HUES64 (cell line): Measurements from ENCODE around the gene N4BP2L2.

Source experiments
- H3K27ac ChIP-seq: 2 replicates; pipeline ENCODE4 v1.7.0; 2013; ENCODE audit warnings: low read depth, low read length, inconsistent platforms
- H3K27me3 ChIP-seq: 2 replicates; pipeline ENCODE4 v1.6.1; 2013; ENCODE audit warnings: mild to moderate bottlenecking, low read length; ENCODE audit not compliant: insufficient read depth
- H3K36me3 ChIP-seq: 2 replicates; pipeline ENCODE4 v1.6.1; 2013; ENCODE audit warnings: mild to moderate bottlenecking, low read length; ENCODE audit not compliant: insufficient read depth
- H3K4me1 ChIP-seq: 2 replicates; pipeline ENCODE4 v1.6.1; 2013; ENCODE audit warnings: mild to moderate bottlenecking, low read length, moderate library complexity; ENCODE audit not compliant: insufficient read depth
- H3K4me3 ChIP-seq: 2 replicates; pipeline ENCODE4 v1.5.1; 2013; ENCODE audit warnings: mild to moderate bottlenecking, low read length, moderate library complexity
- H3K9ac ChIP-seq: 2 replicates; pipeline ENCODE4 v1.6.1; 2013; ENCODE audit warnings: mild to moderate bottlenecking, low read depth, low read length
- H3K9me3 ChIP-seq: 2 replicates; pipeline ENCODE4 v1.6.1; 2013; ENCODE audit warnings: low read depth, low read length; ENCODE audit not compliant: insufficient read depth
- WGBS: fragments of 150-250, 120-280 bp; methylation state at CpG from one replicate; pipeline ENCODE4 v1.1.7; 2013; ENCODE audit warnings: missing lambda C conversion rate; 5-methylcytosine and 5-hydroxymethylcytosine counted together

Gene N4BP2L2

DNA sequence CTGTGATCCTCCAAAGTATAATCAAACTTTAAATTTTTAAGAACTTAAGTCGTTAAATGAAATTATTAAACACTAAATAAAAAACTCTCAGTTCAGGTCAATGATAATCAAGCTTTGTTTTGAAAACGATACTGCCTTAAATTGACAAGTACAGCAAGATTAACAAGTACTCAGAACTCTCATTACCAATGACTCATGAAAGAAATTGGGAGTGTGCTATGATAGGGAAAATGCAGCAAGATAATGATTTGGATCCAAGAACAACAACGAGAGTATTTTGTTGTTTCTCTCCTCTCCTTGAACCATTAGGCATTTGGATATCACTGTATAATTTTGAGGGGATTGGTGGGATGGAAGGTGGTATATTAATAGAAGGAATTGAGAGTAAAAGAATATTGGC lies 10.2 kb downstream of the N4BP2L2 start:
- Histone ChIP-seq H3K9me3 (no peaks in the 10 kb centered on the region), H3K36me3 (peaks cover 19% of the 10 kb centered on the region; the same call in 1 of the 2 replicates), H3K27ac (no peak overlapping the region), H3K27me3 (no peaks in the 10 kb centered on the region), H3K4me3 (no peak overlapping the region), H3K4me1 (no peaks in the 10 kb centered on the region; the same call in 1 of the 2 replicates), H3K9ac (no peak overlapping the region)
- 94% methylated on average over 3 of the region's 3 CpGs for WGBS

DNA sequence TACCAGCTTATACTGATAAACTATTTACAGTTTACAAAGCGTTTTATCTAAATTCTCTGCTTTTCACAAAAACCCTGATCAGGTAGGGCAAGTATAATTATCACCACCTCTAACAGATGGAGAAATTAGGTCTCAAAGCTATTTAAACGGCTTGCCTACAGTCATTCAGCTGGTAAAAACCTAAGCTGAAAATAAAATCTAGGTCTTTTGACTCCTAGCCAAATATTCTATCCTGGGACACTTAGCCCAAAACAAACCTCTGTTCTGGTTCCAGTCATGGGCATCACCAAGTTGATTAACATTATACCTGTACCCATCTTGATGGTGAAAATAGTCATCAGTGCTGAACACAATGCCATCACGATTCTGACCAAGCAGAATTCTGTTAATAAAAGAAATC lies 11.4 kb downstream of the N4BP2L2 start:
- H3K9me3 ChIP-seq = no peaks in the 10 kb centered on the region
- H3K4me3 ChIP-seq = no peak overlapping the region
- no peaks in the 10 kb centered on the region; the same call in 1 of the 2 replicates for H3K4me1 ChIP-seq
- 84% methylated on average over 3 of the region's 3 CpGs for WGBS
- H3K9ac ChIP-seq = no peak overlapping the region
- H3K36me3 ChIP-seq = peaks cover 22% of the 10 kb centered on the region; the same call in 1 of the 2 replicates
- no peaks in the 10 kb centered on the region for H3K27me3 ChIP-seq
- no peak overlapping the region for H3K27ac ChIP-seq

DNA sequence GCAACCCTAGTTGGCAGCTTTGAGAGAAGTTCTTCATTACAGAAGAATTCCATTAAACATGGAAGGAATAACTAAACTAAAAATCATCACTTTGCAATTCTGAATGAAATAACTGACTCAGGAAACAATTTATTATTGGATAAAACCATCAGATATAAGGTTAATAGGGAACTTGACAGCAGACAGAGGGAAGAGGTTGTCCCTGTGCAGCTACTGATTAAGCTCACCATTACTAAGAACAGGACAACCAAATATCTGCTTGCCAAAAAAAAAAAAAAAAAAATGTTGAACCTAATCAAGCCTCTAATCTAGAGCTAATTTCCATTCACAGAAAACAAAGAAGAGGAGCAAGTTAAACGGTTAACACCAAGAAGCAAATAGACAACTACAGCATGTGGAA lies 12.8 kb downstream of the N4BP2L2 start:
- H3K36me3 ChIP-seq = peaks cover 20% of the 10 kb centered on the region
- H3K27me3 ChIP-seq = no peaks in the 10 kb centered on the region
- H3K9me3 ChIP-seq = no peaks in the 10 kb centered on the region
- no peaks in the 10 kb centered on the region for H3K4me1 ChIP-seq
- H3K4me3 ChIP-seq = no peak overlapping the region
- no peak overlapping the region for H3K27ac ChIP-seq
- H3K9ac ChIP-seq = no peak overlapping the region
- WGBS = no CpG with 5 or more reads among the region's 1 CpG

DNA sequence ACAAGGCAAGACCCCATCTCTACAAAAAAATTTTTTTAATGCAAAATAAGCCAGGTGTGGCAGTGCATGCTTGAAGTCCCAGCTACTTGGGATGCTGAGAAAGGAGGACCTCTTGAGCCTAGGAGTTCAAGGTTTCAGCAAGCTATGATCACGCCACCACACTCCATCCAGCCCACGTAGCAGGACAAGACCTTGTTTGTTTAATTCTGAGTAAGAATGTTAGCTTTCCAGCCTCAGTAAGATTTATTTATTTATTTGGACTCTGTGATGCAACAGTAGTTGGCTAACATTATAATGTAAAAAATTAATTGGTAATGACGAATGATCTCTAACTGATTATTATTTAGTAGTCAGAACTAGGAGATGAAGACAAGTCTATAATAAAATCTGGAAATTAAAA lies 23.3 kb downstream of the N4BP2L2 start:
- no peak overlapping the region for H3K27ac ChIP-seq
- peaks cover 46% of the 10 kb centered on the region for H3K36me3 ChIP-seq
- H3K4me3 ChIP-seq = no peak overlapping the region
- H3K9ac ChIP-seq = no peak overlapping the region
- H3K4me1 ChIP-seq = no peaks in the 10 kb centered on the region
- WGBS = 100% methylated on average over 2 of the region's 3 CpGs
- H3K27me3 ChIP-seq = no peaks in the 10 kb centered on the region
- H3K9me3 ChIP-seq = no peaks in the 10 kb centered on the region

DNA sequence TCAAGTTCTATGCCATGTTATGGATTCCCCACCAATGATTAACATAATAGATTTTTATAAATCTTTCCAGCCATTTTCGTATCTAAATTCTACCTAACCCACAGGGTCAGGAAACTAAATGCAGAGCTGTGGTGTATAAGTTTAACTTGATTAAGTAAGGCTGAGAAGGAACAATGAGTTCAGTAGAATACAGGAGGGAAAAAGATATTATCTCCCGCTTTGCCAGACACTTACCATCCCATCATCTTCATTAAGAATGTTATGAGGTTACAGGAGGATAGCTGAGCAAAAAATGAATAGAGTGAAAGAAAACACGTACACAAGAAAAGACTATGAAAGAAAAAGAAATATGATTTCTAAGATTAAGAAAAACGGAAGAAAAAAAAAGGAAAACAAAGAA lies 27.1 kb downstream of the N4BP2L2 start:
- Histone ChIP-seq H3K4me1 (no peaks in the 10 kb centered on the region), H3K27me3 (no peaks in the 10 kb centered on the region), H3K4me3 (no peak overlapping the region), H3K9me3 (no peaks in the 10 kb centered on the region), H3K27ac (no peak overlapping the region), H3K9ac (no peak overlapping the region), H3K36me3 (peaks cover 31% of the 10 kb centered on the region)
- WGBS = 100% methylated on average over 1 of the region's 4 CpGs

DNA sequence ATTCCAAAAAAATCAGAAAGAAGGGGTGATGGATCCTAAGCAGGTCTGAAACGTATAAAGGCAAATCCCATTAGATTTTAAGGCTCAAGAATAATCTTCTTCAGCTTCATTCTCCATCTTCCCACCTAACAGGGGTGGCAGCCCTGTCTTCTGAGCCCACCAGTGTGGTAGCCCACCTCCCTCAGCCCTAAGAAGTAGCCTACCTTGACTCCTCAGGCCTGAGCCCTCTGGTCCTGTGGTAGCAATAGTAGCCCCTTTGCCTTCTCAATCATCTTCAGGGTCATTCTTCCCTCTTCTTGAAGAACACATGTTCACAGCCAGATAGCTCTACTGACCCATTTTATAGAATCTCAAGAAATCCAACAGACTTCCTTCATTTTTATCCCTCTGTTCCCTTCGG lies 33.7 kb downstream of the N4BP2L2 start:
- H3K27ac ChIP-seq = no peak overlapping the region
- no peaks in the 10 kb centered on the region for H3K4me1 ChIP-seq
- no peaks in the 10 kb centered on the region for H3K27me3 ChIP-seq
- H3K36me3 ChIP-seq = peaks cover 20% of the 10 kb centered on the region
- 96% methylated on average over 2 of the region's 2 CpGs for WGBS
- H3K9me3 ChIP-seq = no peaks in the 10 kb centered on the region
- H3K4me3 ChIP-seq = no peak overlapping the region
- no peak overlapping the region for H3K9ac ChIP-seq

DNA sequence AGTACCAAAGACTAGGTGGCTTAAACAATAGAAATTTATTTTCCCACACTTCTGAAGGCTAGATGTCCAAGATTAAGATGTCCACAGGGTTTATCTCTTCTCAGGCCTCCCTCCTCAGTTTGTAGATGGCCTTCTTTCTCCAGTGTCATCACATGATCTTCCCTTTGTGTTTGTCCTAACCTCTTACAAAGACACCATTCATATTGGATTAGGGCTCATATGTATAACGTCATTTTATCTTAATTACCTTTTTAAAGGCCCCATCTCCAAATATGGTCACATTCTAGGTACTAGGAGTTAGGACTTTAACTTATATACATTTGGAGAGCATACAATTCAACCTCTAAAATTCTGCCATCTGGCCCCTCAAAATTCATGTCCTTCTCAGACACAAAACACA lies 34.3 kb downstream of the N4BP2L2 start:
- Histone ChIP-seq H3K27me3 (no peaks in the 10 kb centered on the region), H3K9me3 (no peaks in the 10 kb centered on the region), H3K27ac (no peak overlapping the region), H3K4me3 (no peak overlapping the region), H3K36me3 (peaks cover 19% of the 10 kb centered on the region), H3K4me1 (no peaks in the 10 kb centered on the region), H3K9ac (no peak overlapping the region)
- WGBS = no CpG with 5 or more reads among the region's 1 CpG

DNA sequence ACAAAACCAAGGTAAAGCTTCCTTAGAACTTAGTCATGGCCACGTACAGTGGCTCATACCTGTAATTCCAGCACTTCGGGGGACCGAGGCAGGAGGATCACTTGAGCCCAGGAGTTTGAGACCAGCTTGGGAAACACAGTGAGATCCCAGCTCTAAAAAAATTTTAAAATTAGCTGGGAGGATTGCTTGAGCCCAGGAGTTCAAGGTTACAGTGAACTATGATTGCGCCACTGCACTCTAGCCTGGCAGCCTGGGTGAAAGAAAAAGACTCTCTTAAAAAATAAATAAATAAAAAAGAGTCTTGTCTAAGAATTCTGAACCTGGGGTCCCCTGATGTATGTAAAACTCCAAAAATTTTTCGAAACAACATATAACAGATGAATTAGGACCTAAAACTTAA lies 34.9 kb downstream of the N4BP2L2 start:
- no peaks in the 10 kb centered on the region for H3K27me3 ChIP-seq
- peaks cover 14% of the 10 kb centered on the region for H3K36me3 ChIP-seq
- H3K9ac ChIP-seq = no peak overlapping the region
- WGBS = 94% methylated on average over 4 of the region's 5 CpGs
- H3K4me1 ChIP-seq = no peaks in the 10 kb centered on the region
- no peak overlapping the region for H3K4me3 ChIP-seq
- no peaks in the 10 kb centered on the region for H3K9me3 ChIP-seq
- no peak overlapping the region for H3K27ac ChIP-seq

DNA sequence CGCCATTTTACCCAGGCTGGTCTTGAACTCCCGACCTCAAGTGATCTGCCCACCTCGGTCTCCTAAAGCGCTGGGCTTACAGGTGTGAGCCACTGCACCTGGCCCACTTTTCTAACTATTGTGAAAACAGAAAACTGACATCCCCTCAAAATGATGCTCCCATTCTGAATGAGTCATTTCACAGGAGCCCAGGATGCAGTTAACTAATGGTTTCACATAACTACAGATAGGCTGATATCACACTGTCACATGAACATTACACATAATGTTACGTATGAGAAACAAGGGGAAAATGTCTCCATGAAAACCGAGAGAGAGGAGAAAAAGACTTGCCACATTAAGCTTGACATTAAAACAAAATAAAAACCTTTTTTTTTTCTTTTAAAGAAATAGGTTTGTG lies 37.5 kb downstream of the N4BP2L2 start:
- Histone ChIP-seq H3K27me3 (no peaks in the 10 kb centered on the region), H3K9me3 (no peaks in the 10 kb centered on the region), H3K9ac (no peak overlapping the region), H3K27ac (no peak overlapping the region), H3K4me3 (no peak overlapping the region), H3K4me1 (no peaks in the 10 kb centered on the region), H3K36me3 (peaks cover 4% of the 10 kb centered on the region; the same call in 1 of the 2 replicates)
- 95% methylated on average over 6 of the region's 6 CpGs for WGBS

DNA sequence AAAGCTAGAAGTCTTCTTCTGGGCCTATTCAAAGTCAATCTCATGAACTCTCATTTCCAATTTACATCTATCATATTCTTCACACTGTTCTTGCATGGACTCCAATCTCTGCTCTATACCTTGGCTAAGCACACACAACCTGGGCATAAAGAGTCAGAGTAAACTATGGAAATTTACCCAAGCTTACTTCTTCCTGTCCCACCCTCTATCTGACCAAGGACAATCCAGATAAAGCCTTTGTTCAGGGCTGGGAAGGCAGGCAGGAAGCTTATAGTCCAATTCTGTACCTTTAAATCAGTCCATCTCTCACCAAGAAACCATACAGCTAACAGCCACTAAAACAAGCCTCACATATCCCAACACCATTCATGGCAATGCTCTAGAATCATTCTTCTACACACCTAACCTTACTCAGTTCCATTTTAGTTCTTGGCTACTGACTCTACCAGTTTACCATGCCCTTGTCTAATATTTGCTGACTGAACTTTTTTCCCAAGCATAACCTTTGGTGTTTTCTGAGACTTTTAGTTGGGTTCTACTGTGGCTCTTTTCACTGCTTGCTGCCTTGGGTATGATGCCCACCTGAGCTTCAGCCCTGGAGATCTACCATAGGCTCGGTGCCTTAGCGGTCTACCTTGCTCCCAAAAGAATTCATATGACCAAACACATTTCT lies 38.9 kb downstream of the N4BP2L2 start:
- 94% methylated on average over 2 of the region's 2 CpGs for WGBS
- Histone ChIP-seq H3K9ac (no peak overlapping the region), H3K36me3 (no peaks in the 10 kb centered on the region), H3K4me3 (no peak overlapping the region), H3K27ac (no peak overlapping the region), H3K9me3 (no peaks in the 10 kb centered on the region), H3K27me3 (no peaks in the 10 kb centered on the region), H3K4me1 (no peaks in the 10 kb centered on the region)

DNA sequence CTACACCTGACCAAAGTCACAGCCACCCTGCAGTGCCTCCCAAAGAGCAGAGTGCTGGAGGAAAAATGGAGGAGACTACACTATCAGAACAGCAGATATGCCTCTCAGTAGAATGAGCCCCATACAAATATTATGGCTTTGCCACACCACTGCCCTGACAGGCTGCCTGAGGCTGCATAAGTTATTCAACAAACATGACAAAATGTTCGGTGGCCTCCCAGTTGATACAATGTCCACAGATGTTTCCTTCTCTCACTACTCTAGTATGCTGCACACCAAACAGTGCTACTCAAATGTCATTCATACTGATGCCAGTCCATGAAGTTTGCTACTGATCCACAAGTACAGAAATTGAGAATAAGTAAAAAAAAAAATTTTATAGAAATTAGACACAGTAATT lies 41.0 kb downstream of the N4BP2L2 start:
- no peak overlapping the region for H3K27ac ChIP-seq
- 100% methylated on average over 1 of the region's 1 CpG for WGBS
- H3K4me1 ChIP-seq = no peaks in the 10 kb centered on the region
- H3K9me3 ChIP-seq = no peaks in the 10 kb centered on the region
- no peaks in the 10 kb centered on the region for H3K27me3 ChIP-seq
- H3K9ac ChIP-seq = no peak overlapping the region
- H3K4me3 ChIP-seq = no peak overlapping the region
- H3K36me3 ChIP-seq = no peaks in the 10 kb centered on the region

DNA sequence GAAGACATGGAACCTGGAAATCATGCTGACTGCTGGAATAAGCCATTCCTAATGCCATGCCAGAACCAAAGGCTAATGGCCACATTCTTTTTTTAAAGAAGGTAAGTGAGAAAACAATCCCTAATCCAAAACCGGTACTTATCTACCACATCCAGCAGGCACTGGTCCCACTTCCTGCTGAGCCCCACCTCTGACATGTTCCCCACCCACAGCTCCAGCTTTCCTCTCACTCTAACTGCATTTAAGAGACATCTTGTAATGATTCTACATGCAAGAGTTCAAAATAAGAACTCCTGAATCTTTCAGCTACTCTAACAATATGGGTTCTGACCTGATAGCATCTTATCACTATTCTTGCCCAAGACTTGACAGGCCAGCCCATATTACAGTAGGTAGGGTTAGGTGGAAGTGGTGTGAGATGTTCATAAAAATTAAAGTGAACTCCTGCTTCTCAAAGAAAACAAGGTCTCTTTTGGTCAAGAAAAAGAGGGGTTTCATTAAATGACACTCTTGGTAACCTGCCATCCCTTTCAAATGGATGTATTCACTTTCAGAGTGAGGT lies 41.9 kb downstream of the N4BP2L2 start:
- WGBS = 93% methylated on average over 1 of the region's 1 CpG
- Histone ChIP-seq H3K9me3 (no peaks in the 10 kb centered on the region), H3K4me3 (no peak overlapping the region), H3K9ac (no peak overlapping the region), H3K27me3 (no peaks in the 10 kb centered on the region), H3K4me1 (no peaks in the 10 kb centered on the region), H3K27ac (no peak overlapping the region), H3K36me3 (no peaks in the 10 kb centered on the region)
